WTC11 (cell line): Measurements from ENCODE around the gene PPM1N. TPM values are rescaled to one million over a fixed set of nuclear protein-coding genes. Genes with fewer than 3 reads are reported as not detected.

ENCODE experiments used
- ATAC-seq: fragments of 200-7000 bp; cut with Tn5 transposase; 2 replicates; pipeline ENCODE4 v1.10.0; 2021; ENCODE audit warnings: mild to moderate bottlenecking, moderate library complexity
- CTCF ChIA-PET: fragments of 300-600 bp; sonication (Branson Sonifier 250); formaldehyde crosslinking; loops from one replicate; lab custom pipeline; 2021; ENCODE audit warnings: antibody characterized with exemption; lab: Charles Lee
- POLR2A ChIA-PET: fragments of 350-600 bp; sonication (Branson Sonifier 250); formaldehyde crosslinking; loops from one replicate; lab custom pipeline; 2021; ENCODE audit warnings: antibody characterized with exemption; lab: Charles Lee
- DNase-seq: peaks from one replicate; pipeline ENCODE4 v3.0.0; 2021; ENCODE audit warnings: low spot score
- H3K27ac Mint-ChIP-seq: 2 replicates; pipeline ENCODE4 v1.8.0; 2021; ENCODE audit warnings: mixed read lengths
- H3K27me3 Mint-ChIP-seq: 2 replicates; pipeline ENCODE4 v1.8.0; 2021; ENCODE audit warnings: low read depth, mild to moderate bottlenecking, moderate library complexity, mixed read lengths
- H3K36me3 Mint-ChIP-seq: 2 replicates; pipeline ENCODE4 v1.8.0; 2021; ENCODE audit warnings: mixed read lengths
- H3K4me1 Mint-ChIP-seq: 2 replicates; pipeline ENCODE4 v1.8.0; 2022; ENCODE audit warnings: mixed read lengths
- H3K4me3 Mint-ChIP-seq: 2 replicates; pipeline ENCODE4 v1.8.0; 2021; ENCODE audit warnings: mild to moderate bottlenecking, moderate library complexity, mixed read lengths
- H3K9me3 Mint-ChIP-seq: 2 replicates; pipeline ENCODE4 v1.8.0; 2021; ENCODE audit warnings: mixed read lengths
- CBFB ChIP-seq: sonication (generic); formaldehyde crosslinking; IDR thresholded peaks from 2 replicates; pipeline ENCODE4 v1.8.1; 2022; ENCODE audit warnings: mild to moderate bottlenecking, low read depth, missing genetic modification reagents
- CREB1 ChIP-seq: sonication (generic); formaldehyde crosslinking; IDR thresholded peaks from 2 replicates; pipeline ENCODE4 v1.8.0; 2023; ENCODE audit warnings: mild to moderate bottlenecking, missing genetic modification reagents
- ETV6 ChIP-seq: sonication (generic); formaldehyde crosslinking; IDR thresholded peaks from 2 replicates; pipeline ENCODE4 v1.8.1; 2022; ENCODE audit warnings: mild to moderate bottlenecking, missing genetic modification reagents
- FOXK1 ChIP-seq: sonication (generic); formaldehyde crosslinking; IDR thresholded peaks from 2 replicates; pipeline ENCODE4 v1.8.0; 2022; ENCODE audit warnings: mild to moderate bottlenecking, moderate library complexity, missing genetic modification reagents
- HMGA2 ChIP-seq: fragments of 250-450 bp; sonication (Bioruptor Pico); IDR thresholded peaks from 2 replicates; pipeline ENCODE4 v1.4.0; 2021; ENCODE audit warnings: mild to moderate bottlenecking, moderate library complexity
- KAT7 ChIP-seq: sonication (generic); formaldehyde crosslinking; IDR thresholded peaks from 2 replicates; pipeline ENCODE4 v1.8.1; 2023; ENCODE audit warnings: missing genetic modification reagents, mild to moderate bottlenecking, borderline replicate concordance
- MYBL2 ChIP-seq: sonication (generic); formaldehyde crosslinking; IDR thresholded peaks from 2 replicates; pipeline ENCODE4 v1.8.1; 2023; ENCODE audit warnings: mild to moderate bottlenecking, moderate library complexity, missing genetic modification reagents
- NFATC4 ChIP-seq: fragments of 250-450 bp; sonication (Bioruptor Pico); IDR thresholded peaks from 2 replicates; pipeline ENCODE4 v1.9.0; 2021; ENCODE audit warnings: mild to moderate bottlenecking
- NR1H2 ChIP-seq: sonication (generic); formaldehyde crosslinking; IDR thresholded peaks from 2 replicates; pipeline ENCODE4 v1.9.0; 2021; ENCODE audit warnings: mild to moderate bottlenecking, moderate library complexity, missing genetic modification reagents
- OVOL2 ChIP-seq: fragments of 250-450 bp; sonication (Bioruptor Pico); IDR thresholded peaks from 2 replicates; pipeline ENCODE4 v1.9.0; 2021; ENCODE audit warnings: mild to moderate bottlenecking, borderline replicate concordance
- TEAD1 ChIP-seq: sonication (generic); formaldehyde crosslinking; IDR thresholded peaks from 2 replicates; pipeline ENCODE4 v1.8.0; 2022; ENCODE audit warnings: mild to moderate bottlenecking, missing genetic modification reagents
- ZBTB21 ChIP-seq: sonication (generic); formaldehyde crosslinking; IDR thresholded peaks from 2 replicates; pipeline ENCODE4 v1.8.1; 2023; ENCODE audit warnings: mild to moderate bottlenecking, missing genetic modification reagents, borderline replicate concordance
- ZNF138 ChIP-seq: sonication (generic); formaldehyde crosslinking; conservative IDR thresholded peaks from 2 replicates; pipeline ENCODE4 v1.8.1; 2022; ENCODE audit warnings: mild to moderate bottlenecking, moderate library complexity, missing genetic modification reagents
- ZNF232 ChIP-seq: sonication (generic); formaldehyde crosslinking; IDR thresholded peaks from 2 replicates; pipeline ENCODE4 v1.8.0; 2022; ENCODE audit warnings: mild to moderate bottlenecking, missing genetic modification reagents
- total RNA-seq: library from RNA; stranded (reverse); gene quantifications from 3 replicates; pipeline ENCODE4 v1.2.3, GENCODE V29; 2021
- TF ChIP-seq, protein P1 (sequence below): fragments of 250-450 bp; sonication (Bioruptor Pico); IDR thresholded peaks from 2 replicates; pipeline ENCODE4 v1.9.0; 2021; ENCODE audit warnings: mild to moderate bottlenecking
- TF ChIP-seq, protein P2 (sequence below): sonication (generic); formaldehyde crosslinking; IDR thresholded peaks from 2 replicates; pipeline ENCODE4 v1.8.1; 2022; ENCODE audit warnings: low read depth, missing genetic modification reagents, borderline replicate concordance
- TF ChIP-seq, protein P3 (sequence below): fragments of 250-450 bp; sonication (Bioruptor Pico); IDR thresholded peaks from 2 replicates; pipeline ENCODE4 v1.8.0; 2021; ENCODE audit warnings: mild to moderate bottlenecking
- TF ChIP-seq, protein P4 (sequence below): sonication (generic); formaldehyde crosslinking; IDR thresholded peaks from 2 replicates; pipeline ENCODE4 v1.8.0; 2023; ENCODE audit warnings: mild to moderate bottlenecking, missing genetic modification reagents
- TF ChIP-seq, protein P5 (sequence below): fragments of 250-450 bp; sonication (Bioruptor Pico); IDR thresholded peaks from 2 replicates; pipeline ENCODE4 v1.9.0; 2021; ENCODE audit warnings: mild to moderate bottlenecking, borderline replicate concordance
- TF ChIP-seq, protein P6 (sequence below): sonication (generic); formaldehyde crosslinking; conservative IDR thresholded peaks from 2 replicates; pipeline ENCODE4 v1.8.1; 2022; ENCODE audit warnings: mild to moderate bottlenecking, missing genetic modification reagents

PPM1N gene
- total RNA-seq, 1 experiment from 2014 or later: 10.3 TPM

DNA sequence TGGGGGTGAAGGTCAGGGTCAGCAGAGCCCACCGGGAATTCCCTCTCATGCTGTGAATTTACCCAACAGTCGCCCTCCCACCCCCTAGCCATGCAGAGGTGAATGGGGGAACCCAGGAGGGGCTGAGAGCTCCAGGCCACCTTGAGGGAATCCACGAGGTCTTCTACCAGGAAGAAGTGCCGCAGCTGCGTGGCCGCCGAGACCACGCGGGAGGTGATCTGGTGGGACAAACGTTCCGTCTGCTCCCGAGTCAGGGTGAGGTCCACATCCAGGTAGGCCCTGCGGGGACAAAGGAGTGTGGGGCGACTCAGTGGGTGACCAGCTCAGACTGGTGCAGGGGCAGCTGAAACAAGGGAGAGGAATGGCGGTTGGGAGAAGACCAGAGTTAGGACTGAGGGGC, 9.5 kb upstream of the PPM1N start:
- no peak overlapping the region for H3K4me3 Mint-ChIP-seq
- ChIA-PET CTCF (interaction anchor here (1.2 to 1.3 kb wide), 2 partner anchors 48 to 153 kb away, joined by 3 to 4 read pairs; no protein-coding TSS in a partner anchor), POLR2A (interaction anchor here (0.9 kb wide), 1 partner anchor 13 kb away, joined by 3 read pairs; no protein-coding TSS in a partner anchor)
- no peaks in the 10 kb centered on the region; the same call in 1 of the 2 replicates for H3K36me3 Mint-ChIP-seq
- no peaks in the 10 kb centered on the region; the same call in 1 of the 2 replicates for H3K27me3 Mint-ChIP-seq
- TF ChIP-seq, protein P1, sequence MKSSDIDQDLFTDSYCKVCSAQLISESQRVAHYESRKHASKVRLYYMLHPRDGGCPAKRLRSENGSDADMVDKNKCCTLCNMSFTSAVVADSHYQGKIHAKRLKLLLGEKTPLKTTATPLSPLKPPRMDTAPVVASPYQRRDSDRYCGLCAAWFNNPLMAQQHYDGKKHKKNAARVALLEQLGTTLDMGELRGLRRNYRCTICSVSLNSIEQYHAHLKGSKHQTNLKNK: no peak
- TF ChIP-seq ETV6 (CRISPR knock-in tag): no peak
- no peak for TF ChIP-seq FOXK1 (CRISPR knock-in tag)
- TF ChIP-seq CREB1: no peak
- TF ChIP-seq, protein P2, sequence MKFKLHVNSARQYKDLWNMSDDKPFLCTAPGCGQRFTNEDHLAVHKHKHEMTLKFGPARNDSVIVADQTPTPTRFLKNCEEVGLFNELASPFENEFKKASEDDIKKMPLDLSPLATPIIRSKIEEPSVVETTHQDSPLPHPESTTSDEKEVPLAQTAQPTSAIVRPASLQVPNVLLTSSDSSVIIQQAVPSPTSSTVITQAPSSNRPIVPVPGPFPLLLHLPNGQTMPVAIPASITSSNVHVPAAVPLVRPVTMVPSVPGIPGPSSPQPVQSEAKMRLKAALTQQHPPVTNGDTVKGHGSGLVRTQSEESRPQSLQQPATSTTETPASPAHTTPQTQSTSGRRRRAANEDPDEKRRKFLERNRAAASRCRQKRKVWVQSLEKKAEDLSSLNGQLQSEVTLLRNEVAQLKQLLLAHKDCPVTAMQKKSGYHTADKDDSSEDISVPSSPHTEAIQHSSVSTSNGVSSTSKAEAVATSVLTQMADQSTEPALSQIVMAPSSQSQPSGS (CRISPR knock-in tag): no peak
- TF ChIP-seq MYBL2 (CRISPR knock-in tag): no peak
- no peak for TF ChIP-seq OVOL2 (CRISPR knock-in tag)
- TF ChIP-seq, protein P3, sequence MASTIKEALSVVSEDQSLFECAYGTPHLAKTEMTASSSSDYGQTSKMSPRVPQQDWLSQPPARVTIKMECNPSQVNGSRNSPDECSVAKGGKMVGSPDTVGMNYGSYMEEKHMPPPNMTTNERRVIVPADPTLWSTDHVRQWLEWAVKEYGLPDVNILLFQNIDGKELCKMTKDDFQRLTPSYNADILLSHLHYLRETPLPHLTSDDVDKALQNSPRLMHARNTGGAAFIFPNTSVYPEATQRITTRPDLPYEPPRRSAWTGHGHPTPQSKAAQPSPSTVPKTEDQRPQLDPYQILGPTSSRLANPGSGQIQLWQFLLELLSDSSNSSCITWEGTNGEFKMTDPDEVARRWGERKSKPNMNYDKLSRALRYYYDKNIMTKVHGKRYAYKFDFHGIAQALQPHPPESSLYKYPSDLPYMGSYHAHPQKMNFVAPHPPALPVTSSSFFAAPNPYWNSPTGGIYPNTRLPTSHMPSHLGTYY (CRISPR knock-in tag): no peak
- TF ChIP-seq, protein P4, sequence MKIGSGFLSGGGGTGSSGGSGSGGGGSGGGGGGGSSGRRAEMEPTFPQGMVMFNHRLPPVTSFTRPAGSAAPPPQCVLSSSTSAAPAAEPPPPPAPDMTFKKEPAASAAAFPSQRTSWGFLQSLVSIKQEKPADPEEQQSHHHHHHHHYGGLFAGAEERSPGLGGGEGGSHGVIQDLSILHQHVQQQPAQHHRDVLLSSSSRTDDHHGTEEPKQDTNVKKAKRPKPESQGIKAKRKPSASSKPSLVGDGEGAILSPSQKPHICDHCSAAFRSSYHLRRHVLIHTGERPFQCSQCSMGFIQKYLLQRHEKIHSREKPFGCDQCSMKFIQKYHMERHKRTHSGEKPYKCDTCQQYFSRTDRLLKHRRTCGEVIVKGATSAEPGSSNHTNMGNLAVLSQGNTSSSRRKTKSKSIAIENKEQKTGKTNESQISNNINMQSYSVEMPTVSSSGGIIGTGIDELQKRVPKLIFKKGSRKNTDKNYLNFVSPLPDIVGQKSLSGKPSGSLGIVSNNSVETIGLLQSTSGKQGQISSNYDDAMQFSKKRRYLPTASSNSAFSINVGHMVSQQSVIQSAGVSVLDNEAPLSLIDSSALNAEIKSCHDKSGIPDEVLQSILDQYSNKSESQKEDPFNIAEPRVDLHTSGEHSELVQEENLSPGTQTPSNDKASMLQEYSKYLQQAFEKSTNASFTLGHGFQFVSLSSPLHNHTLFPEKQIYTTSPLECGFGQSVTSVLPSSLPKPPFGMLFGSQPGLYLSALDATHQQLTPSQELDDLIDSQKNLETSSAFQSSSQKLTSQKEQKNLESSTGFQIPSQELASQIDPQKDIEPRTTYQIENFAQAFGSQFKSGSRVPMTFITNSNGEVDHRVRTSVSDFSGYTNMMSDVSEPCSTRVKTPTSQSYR (CRISPR knock-in tag): no peak
- TF ChIP-seq ZBTB21 (CRISPR knock-in tag): no peak
- TF ChIP-seq CBFB (CRISPR knock-in tag): no peak
- no peak for TF ChIP-seq HMGA2 (CRISPR knock-in tag)
- no peak for TF ChIP-seq KAT7 (CRISPR knock-in tag)
- no peak for TF ChIP-seq NFATC4 (CRISPR knock-in tag)
- ATAC-seq (no peak), DNase-seq (no peak)
- peaks cover 14% of the 10 kb centered on the region for H3K4me1 Mint-ChIP-seq
- H3K27ac Mint-ChIP-seq: no peak overlapping the region
- H3K9me3 Mint-ChIP-seq: no peaks in the 10 kb centered on the region

DNA sequence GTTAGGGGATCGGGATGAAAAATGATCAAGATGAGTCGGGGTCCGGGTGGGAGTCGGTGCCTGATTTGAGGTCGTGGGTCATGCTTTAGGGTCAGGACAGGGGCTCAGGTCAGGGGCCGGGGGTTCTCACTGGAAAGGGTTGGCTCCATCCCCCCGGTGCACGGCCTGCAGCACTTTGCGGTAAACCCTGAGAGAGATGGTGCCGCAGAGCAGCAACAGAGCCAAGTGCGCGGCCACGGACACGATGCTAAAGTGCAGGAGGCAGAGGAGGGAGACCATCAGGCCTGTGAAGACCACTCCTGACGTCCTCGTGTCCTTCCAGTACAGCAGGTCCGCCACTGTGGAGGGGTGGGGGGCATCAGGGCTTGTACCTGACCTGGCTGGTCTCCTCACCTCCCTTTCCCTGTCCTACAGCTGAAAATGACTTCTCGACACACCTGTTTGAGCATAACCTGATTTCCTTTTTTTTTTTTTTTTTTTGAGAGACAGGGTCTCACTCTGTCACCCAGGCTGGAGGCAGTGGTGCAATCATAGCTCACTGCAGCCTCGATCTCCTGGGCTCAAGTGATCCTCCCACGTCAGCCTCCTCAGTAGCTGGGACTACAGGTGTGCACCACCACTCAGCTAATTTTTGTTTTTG, 8.9 kb upstream of the PPM1N start:
- no peak overlapping the region for H3K27ac Mint-ChIP-seq
- H3K4me3 Mint-ChIP-seq: no peak overlapping the region
- ChIA-PET POLR2A (interaction anchor here (0.9 kb wide), 1 partner anchor 12 kb away, joined by 3 read pairs; no protein-coding TSS in a partner anchor), CTCF (interaction anchor here (0.7 to 1.3 kb wide), 5 partner anchors 49 to 311 kb away, joined by 3 to 4 read pairs (median 3); partner anchors contain the start of gene BLOC1S3)
- H3K4me1 Mint-ChIP-seq: peaks cover 18% of the 10 kb centered on the region
- ATAC-seq: no peak
- H3K36me3 Mint-ChIP-seq: peaks cover 3% of the 10 kb centered on the region; the same call in 1 of the 2 replicates
- no peak for DNase-seq
- H3K9me3 Mint-ChIP-seq: no peaks in the 10 kb centered on the region
- no peaks in the 10 kb centered on the region for H3K27me3 Mint-ChIP-seq
- no peak for TF ChIP-seq TEAD1 (CRISPR knock-in tag)
- TF ChIP-seq ZNF232: no peak
- TF ChIP-seq, protein P3 (CRISPR knock-in tag): no peak
- no peak for TF ChIP-seq NR1H2 (CRISPR knock-in tag)
- TF ChIP-seq ZNF138 (CRISPR knock-in tag): no peak
- TF ChIP-seq, protein P5, sequence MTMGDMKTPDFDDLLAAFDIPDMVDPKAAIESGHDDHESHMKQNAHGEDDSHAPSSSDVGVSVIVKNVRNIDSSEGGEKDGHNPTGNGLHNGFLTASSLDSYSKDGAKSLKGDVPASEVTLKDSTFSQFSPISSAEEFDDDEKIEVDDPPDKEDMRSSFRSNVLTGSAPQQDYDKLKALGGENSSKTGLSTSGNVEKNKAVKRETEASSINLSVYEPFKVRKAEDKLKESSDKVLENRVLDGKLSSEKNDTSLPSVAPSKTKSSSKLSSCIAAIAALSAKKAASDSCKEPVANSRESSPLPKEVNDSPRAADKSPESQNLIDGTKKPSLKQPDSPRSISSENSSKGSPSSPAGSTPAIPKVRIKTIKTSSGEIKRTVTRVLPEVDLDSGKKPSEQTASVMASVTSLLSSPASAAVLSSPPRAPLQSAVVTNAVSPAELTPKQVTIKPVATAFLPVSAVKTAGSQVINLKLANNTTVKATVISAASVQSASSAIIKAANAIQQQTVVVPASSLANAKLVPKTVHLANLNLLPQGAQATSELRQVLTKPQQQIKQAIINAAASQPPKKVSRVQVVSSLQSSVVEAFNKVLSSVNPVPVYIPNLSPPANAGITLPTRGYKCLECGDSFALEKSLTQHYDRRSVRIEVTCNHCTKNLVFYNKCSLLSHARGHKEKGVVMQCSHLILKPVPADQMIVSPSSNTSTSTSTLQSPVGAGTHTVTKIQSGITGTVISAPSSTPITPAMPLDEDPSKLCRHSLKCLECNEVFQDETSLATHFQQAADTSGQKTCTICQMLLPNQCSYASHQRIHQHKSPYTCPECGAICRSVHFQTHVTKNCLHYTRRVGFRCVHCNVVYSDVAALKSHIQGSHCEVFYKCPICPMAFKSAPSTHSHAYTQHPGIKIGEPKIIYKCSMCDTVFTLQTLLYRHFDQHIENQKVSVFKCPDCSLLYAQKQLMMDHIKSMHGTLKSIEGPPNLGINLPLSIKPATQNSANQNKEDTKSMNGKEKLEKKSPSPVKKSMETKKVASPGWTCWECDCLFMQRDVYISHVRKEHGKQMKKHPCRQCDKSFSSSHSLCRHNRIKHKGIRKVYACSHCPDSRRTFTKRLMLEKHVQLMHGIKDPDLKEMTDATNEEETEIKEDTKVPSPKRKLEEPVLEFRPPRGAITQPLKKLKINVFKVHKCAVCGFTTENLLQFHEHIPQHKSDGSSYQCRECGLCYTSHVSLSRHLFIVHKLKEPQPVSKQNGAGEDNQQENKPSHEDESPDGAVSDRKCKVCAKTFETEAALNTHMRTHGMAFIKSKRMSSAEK: no peak
- TF ChIP-seq, protein P6, sequence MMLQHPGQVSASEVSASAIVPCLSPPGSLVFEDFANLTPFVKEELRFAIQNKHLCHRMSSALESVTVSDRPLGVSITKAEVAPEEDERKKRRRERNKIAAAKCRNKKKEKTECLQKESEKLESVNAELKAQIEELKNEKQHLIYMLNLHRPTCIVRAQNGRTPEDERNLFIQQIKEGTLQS (CRISPR knock-in tag): no peak
- TF ChIP-seq CBFB (CRISPR knock-in tag): no peak
- TF ChIP-seq KAT7 (CRISPR knock-in tag): no peak
